NCI-H1436 (cell line): Measurements from ENCODE around the gene IRGQ.
"Not testable (repeated sequence)": the region's sequence is repeated elsewhere in the genome, so short reads cannot be mapped to it uniquely, and the experiment has no call there.

Experiments
- DNase-seq: peaks from one replicate; lab custom pipeline; 2025; lab: John Stamatoyannopoulos, UW

IRGQ gene, protein sequence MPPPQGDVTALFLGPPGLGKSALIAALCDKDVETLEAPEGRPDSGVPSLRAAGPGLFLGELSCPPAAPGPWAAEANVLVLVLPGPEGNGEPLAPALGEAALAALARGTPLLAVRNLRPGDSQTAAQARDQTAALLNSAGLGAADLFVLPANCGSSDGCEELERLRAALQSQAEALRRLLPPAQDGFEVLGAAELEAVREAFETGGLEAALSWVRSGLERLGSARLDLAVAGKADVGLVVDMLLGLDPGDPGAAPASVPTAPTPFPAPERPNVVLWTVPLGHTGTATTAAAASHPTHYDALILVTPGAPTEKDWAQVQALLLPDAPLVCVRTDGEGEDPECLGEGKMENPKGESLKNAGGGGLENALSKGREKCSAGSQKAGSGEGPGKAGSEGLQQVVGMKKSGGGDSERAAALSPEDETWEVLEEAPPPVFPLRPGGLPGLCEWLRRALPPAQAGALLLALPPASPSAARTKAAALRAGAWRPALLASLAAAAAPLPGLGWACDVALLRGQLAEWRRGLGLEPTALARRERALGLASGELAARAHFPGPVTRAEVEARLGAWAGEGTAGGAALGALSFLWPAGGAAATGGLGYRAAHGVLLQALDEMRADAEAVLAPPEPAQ

DNA sequence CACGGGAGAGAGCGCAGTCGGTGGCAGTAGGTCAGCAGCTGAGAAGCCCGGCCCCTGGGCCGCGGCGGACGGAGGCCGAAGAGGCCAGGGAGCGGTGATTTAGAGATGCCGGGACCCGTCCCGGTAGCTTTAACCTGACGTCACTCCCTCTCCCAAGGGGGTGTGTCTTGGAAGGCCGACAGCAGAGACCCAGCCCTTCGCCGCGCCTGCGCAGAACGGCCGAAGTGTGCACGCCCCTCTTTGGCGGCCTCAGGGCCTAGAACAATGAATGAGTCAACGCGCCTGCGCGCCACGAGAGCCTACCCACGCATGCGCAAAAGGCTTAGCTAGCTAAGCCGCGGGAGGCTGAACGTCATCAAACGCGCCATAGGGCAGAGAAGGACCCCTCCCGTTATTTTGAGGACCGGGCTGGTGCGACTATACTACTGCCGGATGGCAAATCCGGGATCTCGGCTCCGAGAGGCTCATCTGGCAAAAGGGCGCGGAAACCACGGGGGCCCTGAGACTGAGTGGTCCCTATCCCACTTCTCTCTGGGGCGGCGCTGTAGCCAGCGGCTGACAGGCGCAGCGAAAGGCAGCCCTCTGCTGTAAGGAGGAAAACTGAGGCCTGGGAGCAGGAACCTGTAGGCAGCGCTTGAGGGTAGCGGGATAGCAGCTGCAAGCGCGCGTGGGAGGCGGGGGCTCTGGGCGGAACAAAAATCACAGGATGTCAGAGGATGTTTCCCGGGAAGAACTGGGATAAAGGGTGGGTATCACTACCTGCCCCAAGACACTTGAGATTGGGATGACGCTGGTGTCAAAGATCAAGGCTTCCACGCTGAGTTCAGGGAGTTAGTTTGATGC is at the start of gene IRGQ, which contains the start of gene ZNF576:
TSS of gene IRGQ (minus strand) at position 136 of the 843 bp plus-strand sequence. CDS start 796 bp downstream, outside the sequence.
TSS of gene ZNF576 (plus strand) at position 597 of the 843 bp plus-strand sequence. CDS start 514 bp downstream, outside the sequence.
- DNase-seq: peak; percentile 99

DNA sequence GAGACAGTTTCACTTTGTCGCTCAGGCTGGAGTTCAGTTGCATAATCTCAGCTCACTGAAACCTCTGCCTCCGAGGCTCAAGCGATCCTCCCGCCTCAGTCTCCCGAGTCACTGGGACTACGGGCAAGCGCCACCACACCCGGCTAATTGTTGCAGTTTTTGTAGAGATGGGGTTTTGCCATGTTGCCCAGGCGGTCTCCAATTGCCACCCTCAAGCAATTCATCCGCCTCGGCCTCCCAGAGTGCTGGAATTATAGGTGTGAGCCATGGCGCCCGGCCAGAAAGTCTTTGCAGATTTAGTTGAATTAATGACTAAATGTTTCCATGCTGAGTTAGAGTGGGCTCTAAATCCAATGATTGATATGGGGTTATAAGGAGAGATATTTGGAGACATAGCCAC is 48.2 kb upstream of the IRGQ start:
- DNase-seq: no peak

DNA sequence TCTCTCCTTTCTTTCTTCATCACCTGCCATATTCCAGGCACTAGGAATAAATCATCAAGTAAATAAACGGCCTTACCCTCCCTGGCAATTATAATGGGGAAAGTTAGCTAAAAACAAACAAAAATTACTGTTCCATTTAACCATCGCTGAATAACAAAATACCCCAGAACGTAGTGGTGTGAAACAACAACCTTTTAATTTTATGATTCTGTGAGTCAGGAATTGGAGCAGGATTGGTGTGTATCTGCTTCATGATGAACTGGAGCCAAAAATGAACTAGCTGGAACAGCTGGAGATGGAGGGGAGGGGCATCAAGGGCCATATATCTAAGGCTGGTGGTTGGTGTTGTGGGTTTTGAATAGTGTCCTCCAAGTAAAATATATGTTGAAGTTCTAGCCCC is 47.4 kb upstream of the IRGQ start:
- DNase-seq: no peak

DNA sequence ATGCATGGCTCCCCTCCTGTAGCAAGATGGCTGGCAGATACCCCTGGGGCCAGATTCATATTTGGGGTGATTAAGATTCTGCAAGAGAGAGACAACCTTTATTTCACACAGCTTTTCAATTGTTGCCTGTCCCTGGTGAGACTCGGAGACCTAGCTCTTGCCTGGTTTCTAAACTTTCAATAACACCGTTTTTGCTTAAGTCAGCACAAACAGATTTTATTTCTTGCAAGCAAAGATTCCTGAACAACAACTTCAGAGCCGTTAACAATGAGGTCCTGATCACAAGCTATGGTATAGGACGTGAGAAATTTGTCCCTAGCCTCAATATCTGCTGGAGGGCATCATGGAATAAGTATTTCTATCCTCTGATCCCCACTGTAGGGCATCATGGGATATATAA is 46.6 kb upstream of the IRGQ start:
- DNase-seq: no peak

DNA sequence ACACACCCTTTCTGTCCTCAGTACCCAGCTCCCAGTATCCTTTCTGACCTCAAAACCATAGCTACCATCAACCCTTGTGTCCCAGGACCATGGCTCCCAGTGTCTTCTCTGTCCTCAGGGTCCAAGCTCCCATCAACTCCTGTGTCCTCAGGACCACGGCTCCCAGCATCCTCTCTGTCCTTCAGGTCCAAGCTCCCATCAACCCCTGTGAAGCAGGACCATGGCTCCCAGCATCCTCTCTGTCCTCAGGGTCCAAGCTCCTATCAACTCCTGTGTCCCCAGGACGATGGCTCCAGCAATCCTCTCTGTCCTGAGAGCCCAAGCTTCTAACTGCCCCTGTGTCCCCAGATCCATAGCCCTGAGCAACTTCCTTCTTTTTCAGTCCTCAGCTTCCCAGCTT is 45.4 kb upstream of the IRGQ start:
- no peak for DNase-seq

DNA sequence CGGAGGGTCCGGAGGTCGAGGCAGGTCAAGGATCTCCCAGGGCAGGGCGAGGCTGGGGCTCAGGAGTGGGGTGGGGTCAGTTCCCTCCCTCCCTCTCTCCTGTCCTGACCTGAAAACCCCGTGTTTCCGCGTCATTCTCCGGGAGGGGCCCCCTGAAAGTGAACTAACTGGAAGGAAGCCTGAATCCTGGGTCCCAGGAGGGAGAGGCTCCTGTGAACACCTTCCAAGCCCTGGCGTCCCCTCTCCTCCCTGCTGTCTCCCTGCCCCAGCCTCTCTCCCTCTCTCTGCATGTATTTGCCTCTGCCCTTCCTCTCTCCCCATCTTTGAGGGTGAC is 44.5 kb upstream of the IRGQ start:
- no peak for DNase-seq

DNA sequence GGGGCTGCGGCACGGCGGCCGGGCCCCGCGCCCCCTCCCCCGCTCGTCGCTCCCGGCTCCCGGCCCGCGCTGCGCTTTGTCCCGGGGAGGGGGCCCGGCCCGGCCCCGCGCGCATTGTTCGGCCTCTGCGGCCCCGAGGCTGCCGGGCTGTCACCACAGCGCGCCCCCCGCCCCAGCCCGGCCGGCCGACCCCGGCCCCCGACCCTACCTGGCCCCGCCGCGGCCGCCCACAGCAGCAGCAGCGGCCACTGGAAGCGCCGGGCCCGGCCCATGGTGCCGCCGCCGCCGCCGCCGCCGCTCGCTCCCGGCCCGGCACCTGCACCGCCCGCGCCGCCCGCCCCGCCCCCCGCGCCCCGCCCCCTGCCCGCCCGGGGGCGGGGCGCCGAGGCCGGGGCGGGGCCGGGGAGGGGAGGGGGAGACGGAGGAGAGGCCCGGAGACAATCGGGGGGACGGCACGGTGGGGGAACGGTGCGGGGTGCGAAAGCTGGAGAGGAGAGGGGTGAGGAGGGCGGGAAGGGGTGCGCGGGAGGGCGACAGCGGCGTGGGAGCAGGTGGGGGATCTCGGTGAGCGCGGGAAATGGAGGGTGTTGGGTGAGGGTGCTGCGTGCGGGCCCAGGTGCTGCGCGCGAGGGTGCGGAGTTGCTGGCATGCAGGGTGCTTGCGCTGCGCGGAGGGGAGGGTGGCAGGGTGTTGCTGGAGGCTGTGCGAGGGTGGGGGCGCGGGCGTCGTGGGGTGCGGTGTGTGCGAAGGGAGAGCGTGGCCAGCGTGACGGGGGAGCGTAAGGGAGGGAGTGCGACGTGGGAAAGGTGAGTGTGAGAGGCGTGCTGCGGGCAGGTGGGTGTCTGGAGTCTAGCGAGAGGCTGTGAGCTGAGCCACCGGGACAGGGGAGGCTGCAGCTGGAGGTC is 43.8 kb upstream of the IRGQ start, which contains the start of gene CADM4:
TSS of gene CADM4 (minus strand) at position 332 of the 905 bp plus-strand sequence. CDS start at position 272, 60 bp downstream.
- DNase-seq: peak; percentile 42

DNA sequence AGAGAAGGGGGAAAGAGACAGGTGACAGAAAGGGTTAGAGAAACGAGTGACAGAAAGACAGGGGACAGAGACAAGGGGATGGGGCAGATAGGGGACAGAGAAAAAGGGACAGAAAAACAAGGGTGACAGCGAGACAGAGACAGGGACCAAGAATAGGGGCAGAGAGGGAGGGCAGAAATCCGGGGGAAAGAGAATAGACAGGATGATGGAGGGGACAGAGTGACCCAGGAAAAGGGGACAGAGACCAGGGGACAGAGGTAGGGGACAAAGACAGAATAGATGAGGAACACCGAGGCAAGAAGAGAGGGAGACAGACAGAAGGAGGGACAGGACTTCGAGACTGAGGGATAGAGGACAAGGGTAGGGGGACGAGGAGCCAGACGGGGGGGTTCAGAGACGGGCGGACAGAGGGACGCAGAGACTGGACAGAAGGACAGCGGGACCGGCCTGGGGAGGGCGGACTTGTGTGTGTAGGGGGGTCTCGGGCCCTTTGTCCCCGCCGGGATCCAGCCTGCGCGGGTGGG is 43.1 kb upstream of the IRGQ start:
- no peak for DNase-seq

DNA sequence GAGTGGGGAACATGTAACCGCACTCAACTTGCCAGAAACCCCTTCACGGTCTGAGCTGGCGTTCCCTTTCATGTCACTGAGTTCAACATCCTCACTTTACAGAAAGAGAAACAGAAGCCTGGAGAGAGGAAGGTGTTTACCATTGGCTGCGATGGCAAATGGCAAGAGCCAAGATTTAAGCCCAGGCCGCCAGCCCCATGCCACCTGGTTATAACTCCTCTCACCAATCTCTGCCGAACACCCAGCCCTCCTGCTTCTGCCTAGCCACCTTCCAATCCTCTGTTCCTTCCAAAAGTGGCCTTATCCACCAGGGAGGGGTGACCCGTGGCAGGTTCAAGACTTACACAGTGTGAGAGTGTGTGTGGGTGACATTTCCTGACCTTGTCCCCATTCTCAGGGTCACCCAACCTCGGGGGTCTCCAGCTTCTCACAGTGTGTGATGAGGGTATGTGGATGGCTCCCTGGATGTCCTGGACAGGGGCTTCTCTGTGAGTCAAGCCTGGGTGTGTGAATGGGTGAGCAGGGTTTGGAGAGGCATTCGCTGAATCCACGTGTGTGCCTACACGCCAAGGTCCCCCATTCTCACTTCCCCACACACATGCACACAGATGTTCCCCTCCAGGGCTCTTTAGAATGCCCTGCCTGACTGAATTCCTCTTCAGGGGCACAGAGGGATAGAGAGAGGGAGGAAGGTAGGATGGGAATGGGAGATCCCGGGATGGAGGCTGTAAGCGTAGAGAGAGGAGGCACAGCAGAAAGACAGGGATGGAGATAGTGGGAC is 42.5 kb upstream of the IRGQ start:
- DNase-seq: no peak

DNA sequence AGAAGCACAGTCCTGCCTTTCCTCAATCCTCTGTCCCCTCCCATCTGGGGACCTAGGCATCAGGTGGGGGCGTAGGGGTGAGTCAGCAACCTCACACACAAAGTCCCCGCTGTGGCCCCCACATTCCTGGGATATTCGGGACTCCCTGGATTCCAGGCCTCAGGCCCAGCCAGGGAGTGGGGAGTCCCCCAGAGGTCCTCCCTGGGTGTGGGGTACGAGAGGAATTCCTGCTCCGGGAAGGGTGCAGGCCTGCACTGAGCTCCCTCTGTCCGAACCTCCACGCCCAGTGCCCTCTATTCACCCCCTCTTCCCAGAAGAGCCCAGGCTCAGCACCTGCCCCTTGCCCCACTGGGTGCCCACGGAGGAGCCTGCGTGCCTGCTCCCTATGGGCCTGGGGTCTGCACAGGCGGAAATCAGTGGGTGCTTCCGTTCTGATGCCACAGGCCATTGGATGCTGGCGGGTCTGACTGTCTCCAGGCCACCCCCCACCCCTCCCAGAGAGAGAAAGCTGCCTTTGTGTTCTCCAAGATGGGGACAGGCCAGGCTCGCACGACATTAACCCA is 40.3 kb upstream of the IRGQ start:
- no peak for DNase-seq

DNA sequence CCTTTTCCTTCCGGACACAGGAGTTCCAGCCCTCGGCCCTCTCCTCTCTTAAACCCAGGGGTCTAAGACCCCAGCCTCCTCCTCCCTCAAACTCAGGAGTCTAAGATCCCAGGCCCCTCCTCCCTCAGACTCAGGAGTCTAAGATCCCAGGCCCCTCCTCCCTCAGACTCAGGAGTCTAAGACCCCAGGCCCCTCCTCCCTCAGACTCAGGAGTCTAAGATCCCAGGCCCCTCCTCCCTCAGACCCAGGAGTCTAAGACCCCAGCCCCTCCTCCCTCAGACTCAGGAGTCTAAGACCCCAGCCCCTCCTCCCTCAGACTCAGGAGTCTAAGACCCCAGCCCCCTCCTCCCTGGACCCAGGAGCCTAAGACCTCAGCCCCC is 39.6 kb upstream of the IRGQ start:
- not testable (repeated sequence) for DNase-seq

DNA sequence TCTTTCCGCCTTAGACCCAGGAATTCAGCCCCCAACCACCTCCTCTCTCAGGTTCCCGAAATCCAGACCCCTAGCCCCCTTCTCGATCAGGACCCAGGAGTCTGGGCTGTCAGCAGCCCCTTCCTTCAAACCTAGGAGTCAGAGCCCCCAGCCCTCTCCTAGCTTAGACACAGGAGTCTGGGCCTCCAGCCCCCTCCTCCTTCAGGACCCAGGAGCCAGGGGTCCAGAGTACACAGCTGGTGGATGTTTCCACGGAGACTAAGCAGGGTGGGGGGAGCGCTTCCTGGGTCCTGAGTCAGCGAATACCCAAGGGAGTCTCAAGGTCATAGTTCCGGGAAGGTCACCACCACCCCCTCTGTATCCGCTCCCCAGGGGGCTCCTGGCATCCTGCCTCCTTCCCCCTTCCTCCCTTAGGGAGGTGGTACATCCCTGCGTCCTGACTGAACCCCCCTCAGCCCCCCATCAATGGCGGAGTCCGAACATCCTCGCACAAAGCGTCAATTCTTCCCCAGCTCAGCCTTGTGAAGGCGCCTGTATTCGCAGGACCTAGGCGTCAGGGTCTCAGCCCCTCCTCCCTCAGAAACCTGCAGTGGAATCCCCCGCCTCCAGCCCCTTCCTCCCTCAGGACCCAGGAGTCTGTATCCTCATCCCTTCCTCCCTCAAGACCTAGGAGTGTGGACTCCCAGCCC is 39.1 kb upstream of the IRGQ start:
- DNase-seq: peak; percentile 2

DNA sequence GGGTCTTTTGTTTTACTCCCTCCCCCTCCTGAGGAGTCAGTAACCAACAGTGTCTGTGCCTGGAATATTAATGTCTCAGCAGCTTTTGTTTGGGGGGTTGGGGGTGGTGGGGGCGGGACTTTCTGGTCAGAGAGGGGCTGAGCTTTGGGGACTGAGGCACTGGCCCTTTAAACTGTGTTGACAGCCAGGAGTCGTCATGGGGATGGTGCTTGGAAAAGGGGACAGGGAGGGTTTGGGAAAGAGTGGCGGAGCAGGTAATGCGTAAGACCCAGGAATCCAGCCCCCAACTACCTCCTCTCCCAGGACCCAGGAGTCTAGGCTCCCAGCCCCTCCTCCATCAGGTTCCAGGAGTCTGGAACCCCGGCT is 38.6 kb upstream of the IRGQ start:
- DNase-seq: no peak

DNA sequence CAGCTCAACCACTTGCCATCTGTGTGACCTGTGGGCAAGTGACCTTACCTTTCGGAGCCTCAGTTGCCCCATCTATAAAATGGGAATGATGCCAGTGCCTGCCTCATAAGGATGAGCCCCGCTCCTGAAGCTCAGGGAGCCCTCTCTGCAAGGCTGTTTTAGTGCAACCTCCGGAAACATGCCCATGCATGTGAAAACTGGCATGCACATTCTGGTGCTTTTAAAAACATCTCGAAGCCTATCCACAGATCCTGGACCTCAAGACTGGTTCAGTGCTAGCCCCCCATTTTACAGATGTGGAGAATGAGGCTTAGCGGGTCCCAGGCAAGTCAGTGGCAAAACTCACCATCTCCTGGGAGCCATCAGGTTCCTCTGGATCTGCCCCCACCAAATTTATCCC is 38.1 kb upstream of the IRGQ start:
- no peak for DNase-seq

DNA sequence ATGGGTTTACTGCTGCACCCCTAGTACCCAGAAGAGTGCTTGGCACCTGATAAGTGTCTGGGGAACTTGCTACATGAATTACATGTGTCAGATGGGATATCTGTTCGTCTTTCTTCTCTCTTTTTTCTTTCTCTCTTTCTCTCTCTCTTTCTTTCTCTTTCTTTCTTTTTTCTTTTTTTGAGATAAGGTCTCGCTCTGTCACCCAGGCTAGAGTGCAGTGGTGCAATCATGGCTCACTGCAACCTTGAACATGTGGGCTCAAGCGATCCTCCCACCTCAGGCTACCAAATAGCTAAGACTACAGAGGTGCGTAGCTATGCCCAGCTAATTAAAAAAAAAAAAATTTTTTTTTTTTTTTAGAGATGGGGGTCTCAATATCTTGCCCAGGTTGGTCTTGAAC is 37.6 kb upstream of the IRGQ start:
- DNase-seq: no peak

DNA sequence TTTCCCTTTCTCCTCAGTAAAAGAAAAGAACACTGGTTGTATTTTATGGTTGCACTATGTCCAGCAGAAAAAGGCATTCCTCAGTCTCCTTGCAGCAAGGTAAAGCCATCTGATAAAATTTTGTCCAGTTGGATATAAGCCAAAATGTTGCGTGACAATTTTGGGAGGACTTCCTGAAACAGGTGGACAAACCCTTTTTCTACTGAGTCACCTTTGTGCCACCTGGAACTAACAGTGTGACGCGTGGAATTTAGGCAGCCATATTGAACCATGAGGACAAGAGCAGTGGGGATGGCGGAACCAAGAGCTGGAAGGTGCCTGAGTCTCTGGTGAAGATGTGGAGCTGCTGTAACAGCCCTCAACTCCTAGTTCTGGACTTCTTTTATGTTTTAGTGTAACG is 35.6 kb upstream of the IRGQ start:
- DNase-seq: no peak

DNA sequence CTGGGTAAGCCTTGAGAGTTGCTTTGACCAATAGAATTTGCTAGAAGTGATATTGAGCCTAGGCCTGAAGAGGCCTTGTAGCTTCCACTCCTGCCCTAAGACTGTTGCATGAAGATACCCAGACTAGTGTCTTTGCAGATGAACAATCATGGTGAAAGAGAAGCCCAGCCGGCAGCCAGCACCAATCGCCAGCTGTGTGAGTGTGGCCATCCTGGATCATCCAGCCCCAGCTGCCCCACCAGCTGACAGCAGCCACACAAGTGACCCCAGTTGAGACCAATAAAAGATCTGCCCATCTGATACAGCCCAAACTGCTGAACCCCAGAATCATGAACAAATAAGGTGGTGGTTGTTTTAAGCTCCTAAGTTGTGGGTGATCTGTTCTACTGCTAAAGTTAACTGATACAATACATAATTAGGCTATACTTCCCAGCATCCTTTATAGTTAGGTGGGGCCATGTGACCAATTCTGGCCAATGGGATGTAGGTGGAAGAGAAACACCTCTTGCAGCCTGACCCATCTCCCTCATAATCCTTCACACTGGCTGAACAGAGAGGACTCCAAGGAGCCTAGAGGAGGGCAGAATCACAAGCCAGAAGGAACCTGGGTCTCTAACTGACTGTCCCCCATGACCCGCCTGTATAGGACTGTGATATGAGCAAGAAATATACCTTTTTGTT is 32.9 kb upstream of the IRGQ start:
- DNase-seq: no peak

DNA sequence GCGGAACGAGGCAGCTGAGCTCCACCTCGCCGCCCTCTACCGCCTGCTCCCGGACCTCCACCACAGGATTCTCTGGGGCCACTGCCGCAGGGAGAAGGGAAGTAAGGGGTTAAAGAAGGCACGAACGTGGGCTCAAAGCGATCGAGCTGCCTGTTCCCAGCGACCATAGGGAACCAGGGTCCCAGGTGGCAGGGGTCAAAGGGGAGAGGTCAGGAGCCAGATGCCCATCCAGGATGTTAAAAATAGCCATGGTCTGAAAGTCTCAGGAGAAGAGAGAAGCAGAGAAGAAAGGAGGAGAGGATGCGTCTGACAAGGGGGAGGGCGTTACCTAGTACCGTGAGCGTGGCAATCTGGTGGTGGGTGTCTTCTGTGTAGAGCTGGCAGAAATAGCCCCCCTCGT is 30.9 kb upstream of the IRGQ start:
- DNase-seq: no peak

DNA sequence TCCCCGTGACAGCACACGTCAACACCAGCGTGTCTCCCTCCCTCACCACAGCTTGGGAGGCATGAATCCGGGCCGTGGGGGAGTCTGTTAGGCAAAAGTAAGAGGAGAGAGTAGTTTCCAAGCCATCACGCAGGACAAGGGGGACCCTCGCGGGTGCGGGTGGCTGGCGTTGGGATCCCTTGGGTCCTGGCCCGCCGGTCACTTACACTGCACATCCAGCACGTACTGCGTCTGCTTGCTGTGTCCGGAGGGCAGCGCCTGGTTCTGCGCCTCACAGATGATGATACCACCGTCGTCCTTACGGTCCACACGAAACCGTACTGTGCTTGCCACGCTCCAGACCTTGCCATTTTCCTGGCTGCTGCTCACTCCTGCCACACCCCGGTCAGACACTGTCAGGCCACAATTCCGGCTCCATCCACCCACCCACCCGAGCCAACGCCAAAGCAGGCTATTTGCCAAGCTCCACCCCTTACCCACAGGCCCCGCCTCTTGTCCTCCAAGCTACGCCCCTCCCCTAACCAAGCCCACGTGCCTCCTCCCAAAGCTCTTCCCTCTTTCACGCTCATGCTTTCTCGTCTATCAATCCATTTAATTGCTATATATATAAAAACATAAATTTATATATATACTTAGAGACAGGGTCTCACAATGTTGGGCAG is 30.1 kb upstream of the IRGQ start:
- DNase-seq: no peak
